Measurements from ENCODE around the gene ANO9. TPM values are rescaled to one million over a fixed set of nuclear protein-coding genes. Genes with fewer than 3 reads are reported as not detected.

Gene ANO9
- total RNA-seq, 2 donors from 2014 or later, result 0.11 to 0.75 TPM

GRCh38 chr11:384511-384910 lies 57.3 kb downstream of the ANO9 start:
- no peak overlapping the region for H3K27ac ChIP-seq
- H3K27me3 ChIP-seq, result no peaks in the 10 kb centered on the region
- peaks cover 0 to 11% of the 10 kb centered on the region in 2 donors for H3K9me3 ChIP-seq
- no peaks in the 10 kb centered on the region for H3K36me3 ChIP-seq
- TF ChIP-seq CTCF (IDR thresholded peaks at IDR 0.05), result no peak
- no peak for DNase-seq (ENCODE audit: low spot score)
- no peaks in the 10 kb centered on the region for H3K4me1 ChIP-seq
- no peak overlapping the region for H3K4me3 ChIP-seq

- Histone ChIP-seq H3K27ac (no peak overlapping the region), H3K4me1 (no peaks in the 10 kb centered on the region), H3K4me3 (no peak overlapping the region), H3K9me3 (peaks cover 0 to 11% of the 10 kb centered on the region in 2 donors), H3K27me3 (no peaks in the 10 kb centered on the region), H3K36me3 (no peaks in the 10 kb centered on the region)
- TF ChIP-seq CTCF (IDR thresholded peaks at IDR 0.05), result no peak
- no peak for DNase-seq (ENCODE audit: low spot score)
Measured at GRCh38 chr11:383431-383830, 58.4 kb downstream of the ANO9 start.

- no peak for DNase-seq (ENCODE audit: low spot score)
- peaks cover 0 to 11% of the 10 kb centered on the region in 2 donors for H3K9me3 ChIP-seq
- no peaks in the 10 kb centered on the region for H3K27me3 ChIP-seq
- no peak overlapping the region for H3K4me3 ChIP-seq
- no peak overlapping the region for H3K27ac ChIP-seq
- TF ChIP-seq CTCF (IDR thresholded peaks at IDR 0.05), result no peak
- H3K36me3 ChIP-seq, result no peaks in the 10 kb centered on the region
- no peaks in the 10 kb centered on the region for H3K4me1 ChIP-seq
Measured at GRCh38 chr11:382081-382629, 59.7 kb downstream of the ANO9 start.

GRCh38 chr11:381501-382072 lies 60.2 kb downstream of the ANO9 start:
- H3K27me3 ChIP-seq, result no peaks in the 10 kb centered on the region
- peaks cover 0 to 7% of the 10 kb centered on the region in 2 donors for H3K9me3 ChIP-seq
- no peaks in the 10 kb centered on the region for H3K36me3 ChIP-seq
- H3K4me3 ChIP-seq, result no peak overlapping the region
- no peaks in the 10 kb centered on the region for H3K4me1 ChIP-seq
- TF ChIP-seq CTCF (IDR thresholded peaks at IDR 0.05), result no peak
- no peak overlapping the region for H3K27ac ChIP-seq
- DNase-seq (ENCODE audit: low spot score), result no peak

GRCh38 chr11:380996-381395 lies 60.8 kb downstream of the ANO9 start:
- Histone ChIP-seq H3K4me3 (no peak overlapping the region), H3K27me3 (no peaks in the 10 kb centered on the region), H3K9me3 (peaks cover 0 to 1% of the 10 kb centered on the region in 2 donors), H3K36me3 (no peaks in the 10 kb centered on the region), H3K4me1 (no peaks in the 10 kb centered on the region), H3K27ac (no peak overlapping the region)
- TF ChIP-seq CTCF (IDR thresholded peaks at IDR 0.05), result no peak
- DNase-seq (ENCODE audit: low spot score), result no peak

- no peak for TF ChIP-seq CTCF (IDR thresholded peaks at IDR 0.05)
- Histone ChIP-seq H3K4me3 (no peak overlapping the region), H3K27ac (no peak overlapping the region), H3K9me3 (no peaks in the 10 kb centered on the region), H3K4me1 (no peaks in the 10 kb centered on the region), H3K36me3 (no peaks in the 10 kb centered on the region), H3K27me3 (no peaks in the 10 kb centered on the region)
- no peak for DNase-seq (ENCODE audit: low spot score)
Measured at GRCh38 chr11:380491-380890, 61.3 kb downstream of the ANO9 start.

Data from right atrium auricular region (tissue), 2 donors.